ENCODE results near the gene PJVK. TPM values are rescaled to one million over a fixed set of nuclear protein-coding genes. Genes with fewer than 3 reads are reported as not detected.

Gene PJVK
- polyA plus RNA-seq, 1 of the 3 experiments (the other 2 are of a cell fraction) = 5.3 TPM

DNA sequence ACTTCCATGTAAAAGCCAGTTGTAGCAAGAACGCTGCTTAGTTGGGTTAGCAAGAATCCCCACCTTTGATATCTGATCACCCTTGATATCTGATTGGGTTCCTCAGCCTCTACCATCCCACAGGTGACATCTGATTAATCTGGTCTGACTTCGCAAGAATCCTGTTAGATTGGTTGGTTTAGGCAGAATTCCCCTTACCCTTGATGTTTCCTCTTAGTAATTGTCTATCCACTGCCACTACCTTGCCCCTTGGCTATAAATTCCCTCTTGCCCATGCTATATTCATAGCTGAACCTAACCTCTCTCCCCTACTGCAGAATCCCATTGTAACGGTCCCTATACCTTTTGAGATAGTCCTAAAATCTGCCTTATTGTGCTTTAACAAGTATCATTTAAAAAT lies 33.3 kb upstream of the PJVK start (continued):
- TF ChIP-seq, protein P1, sequence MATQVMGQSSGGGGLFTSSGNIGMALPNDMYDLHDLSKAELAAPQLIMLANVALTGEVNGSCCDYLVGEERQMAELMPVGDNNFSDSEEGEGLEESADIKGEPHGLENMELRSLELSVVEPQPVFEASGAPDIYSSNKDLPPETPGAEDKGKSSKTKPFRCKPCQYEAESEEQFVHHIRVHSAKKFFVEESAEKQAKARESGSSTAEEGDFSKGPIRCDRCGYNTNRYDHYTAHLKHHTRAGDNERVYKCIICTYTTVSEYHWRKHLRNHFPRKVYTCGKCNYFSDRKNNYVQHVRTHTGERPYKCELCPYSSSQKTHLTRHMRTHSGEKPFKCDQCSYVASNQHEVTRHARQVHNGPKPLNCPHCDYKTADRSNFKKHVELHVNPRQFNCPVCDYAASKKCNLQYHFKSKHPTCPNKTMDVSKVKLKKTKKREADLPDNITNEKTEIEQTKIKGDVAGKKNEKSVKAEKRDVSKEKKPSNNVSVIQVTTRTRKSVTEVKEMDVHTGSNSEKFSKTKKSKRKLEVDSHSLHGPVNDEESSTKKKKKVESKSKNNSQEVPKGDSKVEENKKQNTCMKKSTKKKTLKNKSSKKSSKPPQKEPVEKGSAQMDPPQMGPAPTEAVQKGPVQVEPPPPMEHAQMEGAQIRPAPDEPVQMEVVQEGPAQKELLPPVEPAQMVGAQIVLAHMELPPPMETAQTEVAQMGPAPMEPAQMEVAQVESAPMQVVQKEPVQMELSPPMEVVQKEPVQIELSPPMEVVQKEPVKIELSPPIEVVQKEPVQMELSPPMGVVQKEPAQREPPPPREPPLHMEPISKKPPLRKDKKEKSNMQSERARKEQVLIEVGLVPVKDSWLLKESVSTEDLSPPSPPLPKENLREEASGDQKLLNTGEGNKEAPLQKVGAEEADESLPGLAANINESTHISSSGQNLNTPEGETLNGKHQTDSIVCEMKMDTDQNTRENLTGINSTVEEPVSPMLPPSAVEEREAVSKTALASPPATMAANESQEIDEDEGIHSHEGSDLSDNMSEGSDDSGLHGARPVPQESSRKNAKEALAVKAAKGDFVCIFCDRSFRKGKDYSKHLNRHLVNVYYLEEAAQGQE (IDR thresholded peaks at IDR 0.05; ENCODE audit: low read depth, low read length) = no peak
- TF ChIP-seq YY1 (IDR thresholded peaks at IDR 0.05; ENCODE audit: low read depth) (no peak), GABPA (IDR thresholded peaks at IDR 0.05; ENCODE audit: low read depth) (no peak)
- TF ChIP-seq, protein P2, sequence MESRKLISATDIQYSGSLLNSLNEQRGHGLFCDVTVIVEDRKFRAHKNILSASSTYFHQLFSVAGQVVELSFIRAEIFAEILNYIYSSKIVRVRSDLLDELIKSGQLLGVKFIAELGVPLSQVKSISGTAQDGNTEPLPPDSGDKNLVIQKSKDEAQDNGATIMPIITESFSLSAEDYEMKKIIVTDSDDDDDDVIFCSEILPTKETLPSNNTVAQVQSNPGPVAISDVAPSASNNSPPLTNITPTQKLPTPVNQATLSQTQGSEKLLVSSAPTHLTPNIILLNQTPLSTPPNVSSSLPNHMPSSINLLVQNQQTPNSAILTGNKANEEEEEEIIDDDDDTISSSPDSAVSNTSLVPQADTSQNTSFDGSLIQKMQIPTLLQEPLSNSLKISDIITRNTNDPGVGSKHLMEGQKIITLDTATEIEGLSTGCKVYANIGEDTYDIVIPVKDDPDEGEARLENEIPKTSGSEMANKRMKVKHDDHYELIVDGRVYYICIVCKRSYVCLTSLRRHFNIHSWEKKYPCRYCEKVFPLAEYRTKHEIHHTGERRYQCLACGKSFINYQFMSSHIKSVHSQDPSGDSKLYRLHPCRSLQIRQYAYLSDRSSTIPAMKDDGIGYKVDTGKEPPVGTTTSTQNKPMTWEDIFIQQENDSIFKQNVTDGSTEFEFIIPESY (IDR thresholded peaks at IDR 0.05; ENCODE audit: borderline replicate concordance, low read depth) = no peak

DNA sequence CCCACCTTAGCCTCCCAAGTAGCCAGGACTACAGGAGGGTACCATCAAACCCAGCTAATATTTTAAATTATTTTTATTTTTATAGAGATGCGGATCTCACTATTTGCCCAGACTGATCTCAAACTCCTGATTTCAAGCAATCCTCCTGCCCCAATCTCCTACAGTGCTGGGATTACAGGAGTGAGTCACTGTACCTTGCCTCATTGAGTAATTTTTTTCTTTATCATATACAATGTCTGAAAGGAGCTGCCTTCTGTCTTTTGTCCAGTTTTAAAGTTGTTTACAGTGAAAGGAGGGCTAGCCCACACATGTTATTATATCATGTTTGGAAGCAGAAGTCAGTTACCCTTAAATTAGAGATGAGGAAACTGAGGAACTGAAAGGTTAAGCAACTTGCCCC lies 32.8 kb upstream of the PJVK start:
- Histone ChIP-seq H3K9me3 (no peaks in the 10 kb centered on the region), H3K4me2 (no peak overlapping the region), H3K9ac (no peak overlapping the region), H3K27me3 (ENCODE audit: insufficient read depth) (no peaks in the 10 kb centered on the region), H3K4me1 (ENCODE audit: control insufficient read depth in 1 of 2, insufficient read depth in 2 of 2, low read depth in 1 of 2, low read length in 1 of 2) (peaks cover 3 to 6% of the 10 kb centered on the region in 2 experiments; a peak in 3 of 4 replicates), H3K79me2 (ENCODE audit: insufficient read depth) (peaks cover 30% of the 10 kb centered on the region; the same call in 1 of the 2 replicates), H3K4me3 (ENCODE audit: low read depth in 2 of 2, low read length in 1 of 2) (no peak overlapping the region), H3F3A (replicated peaks; ENCODE audit: insufficient read depth) (peaks cover 7% of the 10 kb centered on the region), H3K36me3 (replicated peaks in 1 of 2; ENCODE audit: control insufficient read depth in 1 of 2, insufficient read depth in 2 of 2, low read length in 1 of 2) (peaks cover 2 to 3% of the 10 kb centered on the region in 2 experiments), H2AFZ (ENCODE audit: low read depth) (no peak overlapping the region), H3K27ac (ENCODE audit: low read depth in 2 of 2, low read length in 1 of 2) (no peak overlapping the region), H4K20me1 (ENCODE audit: insufficient read depth) (no peaks in the 10 kb centered on the region), H3K9me2 (no peaks in the 10 kb centered on the region)
- ChIA-PET POLR2A (no interaction called here), CTCF (interaction anchor here (0.6 to 8.7 kb wide), 14 partner anchors 9 to 435 kb away, joined by 3 to 199 read pairs (median 6); partner anchors contain the start of gene RBM45)
- DNase-seq = no peak
- WGBS (ENCODE audit: low lambda C conversion rate) = 90% methylated on average over 1 of the region's 1 CpG
- TF ChIP-seq FOXM1 (IDR thresholded peaks at IDR 0.05; ENCODE audit: low read depth) (no peak), EZH2phosphoT487 (IDR thresholded peaks at IDR 0.05; ENCODE audit: borderline replicate concordance, low read depth) (no peak), SMC3 (IDR thresholded peaks at IDR 0.05; ENCODE audit: low read depth, low read length) (no peak), FOSL2 (IDR thresholded peaks at IDR 0.05; ENCODE audit: borderline replicate concordance, low read depth) (no peak), FOXJ3 (CRISPR knock-in tag; IDR thresholded peaks at IDR 0.05) (no peak), YY1 (IDR thresholded peaks at IDR 0.05; ENCODE audit: low read depth) (no peak), SIN3A (IDR thresholded peaks at IDR 0.05; ENCODE audit: borderline replicate concordance, low read depth, low read length) (no peak), TAF1 (IDR thresholded peaks at IDR 0.05; ENCODE audit: borderline replicate concordance, low read depth, low read length) (no peak), JUND (IDR thresholded peaks at IDR 0.05) (no peak)
- TF ChIP-seq, protein P3, sequence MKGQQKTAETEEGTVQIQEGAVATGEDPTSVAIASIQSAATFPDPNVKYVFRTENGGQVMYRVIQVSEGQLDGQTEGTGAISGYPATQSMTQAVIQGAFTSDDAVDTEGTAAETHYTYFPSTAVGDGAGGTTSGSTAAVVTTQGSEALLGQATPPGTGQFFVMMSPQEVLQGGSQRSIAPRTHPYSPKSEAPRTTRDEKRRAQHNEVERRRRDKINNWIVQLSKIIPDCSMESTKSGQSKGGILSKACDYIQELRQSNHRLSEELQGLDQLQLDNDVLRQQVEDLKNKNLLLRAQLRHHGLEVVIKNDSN (IDR thresholded peaks at IDR 0.05; ENCODE audit: borderline replicate concordance, low read depth) = no peak
- TF ChIP-seq, protein P4, sequence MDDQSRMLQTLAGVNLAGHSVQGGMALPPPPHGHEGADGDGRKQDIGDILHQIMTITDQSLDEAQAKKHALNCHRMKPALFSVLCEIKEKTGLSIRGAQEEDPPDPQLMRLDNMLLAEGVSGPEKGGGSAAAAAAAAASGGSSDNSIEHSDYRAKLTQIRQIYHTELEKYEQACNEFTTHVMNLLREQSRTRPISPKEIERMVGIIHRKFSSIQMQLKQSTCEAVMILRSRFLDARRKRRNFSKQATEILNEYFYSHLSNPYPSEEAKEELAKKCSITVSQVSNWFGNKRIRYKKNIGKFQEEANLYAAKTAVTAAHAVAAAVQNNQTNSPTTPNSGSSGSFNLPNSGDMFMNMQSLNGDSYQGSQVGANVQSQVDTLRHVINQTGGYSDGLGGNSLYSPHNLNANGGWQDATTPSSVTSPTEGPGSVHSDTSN (IDR thresholded peaks at IDR 0.05) = no peak
- TF ChIP-seq, protein P5, sequence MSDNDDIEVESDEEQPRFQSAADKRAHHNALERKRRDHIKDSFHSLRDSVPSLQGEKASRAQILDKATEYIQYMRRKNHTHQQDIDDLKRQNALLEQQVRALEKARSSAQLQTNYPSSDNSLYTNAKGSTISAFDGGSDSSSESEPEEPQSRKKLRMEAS (IDR thresholded peaks at IDR 0.05; ENCODE audit: low read depth) = no peak

Measured in SK-N-SH (cell line).